ENCODE measurements around the gene SMIM33.

DNA sequence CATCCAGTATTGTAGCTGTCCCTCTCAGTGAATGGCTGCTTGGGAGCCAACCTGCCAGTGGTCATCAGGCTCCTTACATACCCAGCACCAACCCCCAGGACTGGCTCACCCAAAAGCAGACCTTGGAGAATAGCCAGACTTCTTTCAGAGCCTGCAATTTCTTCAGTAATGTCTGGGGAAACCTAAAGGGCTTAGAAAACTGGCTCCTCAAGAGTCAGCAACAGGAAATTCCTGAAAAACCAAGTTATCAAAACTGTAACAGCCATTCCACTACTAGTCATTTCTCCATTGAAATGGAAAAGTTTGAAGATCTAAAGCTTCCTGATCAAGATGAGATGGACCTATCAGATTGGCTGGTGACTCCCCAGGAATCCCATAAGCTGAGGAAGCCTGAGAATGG, 24.0 kb downstream of the SMIM33 start:
- TF ChIP-seq CTCF (IDR thresholded peaks at IDR 0.05; ENCODE audit: low read depth, low read length) (no peak), EZH2phosphoT487 (IDR thresholded peaks at IDR 0.05; ENCODE audit: low read depth) (no peak)
